Lower lobe of right lung (tissue), 2 donors: ENCODE data around the gene TOMM20. TPM values are rescaled to one million over a fixed set of nuclear protein-coding genes. Genes with fewer than 3 reads are reported as not detected.
"Not testable (repeated sequence)": the region's sequence is repeated elsewhere in the genome, so short reads cannot be mapped to it uniquely, and the experiment has no call there.

Experiments used
- ATAC-seq, 2 donors: fragments of 200-7000 bp; cut with Tn5 transposase; one replicate each; pipeline ENCODE4 v1.9.1; 2020 to 2022; ENCODE audit warnings: mild to moderate bottlenecking in 2 of 2, moderate library complexity in 2 of 2
- DNase-seq: peaks from one replicate; pipeline ENCODE4 v3.0.0-alpha.2; 2020
- H3K27ac ChIP-seq: fragments of 200-600 bp; one replicate; pipeline ENCODE4 v1.8.0; 2022
- H3K27me3 ChIP-seq: fragments of 200-600 bp; one replicate; pipeline ENCODE4 v1.8.0; 2022; ENCODE audit warnings: low read depth
- H3K36me3 ChIP-seq: fragments of 200-600 bp; one replicate; pipeline ENCODE4 v1.8.0; 2022; ENCODE audit warnings: mild to moderate bottlenecking
- H3K4me1 ChIP-seq: fragments of 200-600 bp; one replicate; pipeline ENCODE4 v1.8.0; 2022
- H3K4me3 ChIP-seq: fragments of 200-600 bp; one replicate; pipeline ENCODE4 v1.8.0; 2022; ENCODE audit warnings: mild to moderate bottlenecking
- H3K9me3 ChIP-seq: fragments of 200-600 bp; one replicate; pipeline ENCODE4 v1.8.0; 2022
- CTCF ChIP-seq: fragments of 200-600 bp; IDR thresholded peaks from one replicate; pipeline ENCODE4 v1.8.0; 2022; ENCODE audit warnings: antibody characterized with exemption, mild to moderate bottlenecking
- intact Hi-C: fragments of 100-400 bp; cut with DNase I; formaldehyde crosslinking; loops from one replicate; pipeline ENCODE4 v1.11.0; 2022
- total RNA-seq: library from RNA; stranded (reverse); fragmentation: NEBNext Ultra II Directional; extraction: Animal tissue kit (Norgen Biotek cat#: 25700); gene quantifications from one replicate; pipeline ENCODE4 v1.2.1, GENCODE V29; 2021
- donor health status: DM: no; HTN: yes; CAD: no; lungs with severe emphysema.

Gene TOMM20
- total RNA-seq, 1 donor from 2014 or later, result 88.4 TPM

- DNase-seq (peak; percentile 34), ATAC-seq (no peak)
- Histone ChIP-seq H3K4me1 (peaks cover 80% of the 10 kb centered on the region), H3K27ac (peak overlapping the region; percentile 84), H3K36me3 (no peaks in the 10 kb centered on the region), H3K4me3 (no peak overlapping the region), H3K9me3 (no peaks in the 10 kb centered on the region), H3K27me3 (no peaks in the 10 kb centered on the region)
- intact Hi-C loops, result loop anchor here (10.0 kb wide), 1 partner anchor 471 kb away; no protein-coding TSS in a partner anchor
- TF ChIP-seq CTCF, result no peak
These were observed 52.8 kb downstream of the TOMM20 start for GRCh38 chr1:235075777-235076308.

- no peaks in the 10 kb centered on the region for H3K9me3 ChIP-seq
- H3K27me3 ChIP-seq, result no peaks in the 10 kb centered on the region
- peak overlapping the region; percentile 4 for H3K4me3 ChIP-seq
- no peaks in the 10 kb centered on the region for H3K36me3 ChIP-seq
- ATAC-seq (peak; percentile 69 to 81), DNase-seq (peak; percentile 81)
- peaks cover 84% of the 10 kb centered on the region for H3K4me1 ChIP-seq
- intact Hi-C loops, result loop anchor here (10.0 kb wide), 1 partner anchor 470 kb away; no protein-coding TSS in a partner anchor
- no peak for TF ChIP-seq CTCF
- H3K27ac ChIP-seq, result peak overlapping the region; percentile 84
These were observed 53.4 kb downstream of the TOMM20 start for GRCh38 chr1:235075048-235075776.

GRCh38 chr1:235074523-235075047 is 54.1 kb downstream of the TOMM20 start:
- Histone ChIP-seq H3K27ac (peak overlapping the region; percentile 84), H3K4me1 (peaks cover 84% of the 10 kb centered on the region), H3K4me3 (peak overlapping the region; percentile 4), H3K36me3 (no peaks in the 10 kb centered on the region), H3K27me3 (no peaks in the 10 kb centered on the region), H3K9me3 (no peaks in the 10 kb centered on the region)
- TF ChIP-seq CTCF, result no peak
- intact Hi-C loops, result loop anchor here (10.0 kb wide), 1 partner anchor 470 kb away; no protein-coding TSS in a partner anchor
- peak; percentile 51 for DNase-seq
- ATAC-seq, result peak in 1 of 2 donors; percentile 1

GRCh38 chr1:235073968-235074522 is 54.6 kb downstream of the TOMM20 start:
- TF ChIP-seq CTCF, result no peak
- peak; percentile 78 for DNase-seq
- H3K27ac ChIP-seq, result peak overlapping the region; percentile 84
- H3K4me1 ChIP-seq, result peaks cover 84% of the 10 kb centered on the region
- H3K9me3 ChIP-seq, result no peaks in the 10 kb centered on the region
- peak; percentile 57 to 58 for ATAC-seq
- intact Hi-C loops, result loop anchor here (10.0 kb wide), 1 partner anchor 469 kb away; no protein-coding TSS in a partner anchor
- H3K27me3 ChIP-seq, result no peaks in the 10 kb centered on the region
- no peak overlapping the region for H3K4me3 ChIP-seq
- H3K36me3 ChIP-seq, result no peaks in the 10 kb centered on the region

- ATAC-seq (peak; percentile 87 to 88), DNase-seq (peak; percentile 94)
- H3K36me3 ChIP-seq, result no peaks in the 10 kb centered on the region
- no peak for TF ChIP-seq CTCF
- H3K4me3 ChIP-seq, result no peak overlapping the region
- H3K27ac ChIP-seq, result peak overlapping the region; percentile 84
- intact Hi-C loops, result loop anchor here (10.0 kb wide), 1 partner anchor 469 kb away; no protein-coding TSS in a partner anchor
- H3K4me1 ChIP-seq, result peaks cover 82% of the 10 kb centered on the region
- H3K27me3 ChIP-seq, result no peaks in the 10 kb centered on the region
- no peaks in the 10 kb centered on the region for H3K9me3 ChIP-seq
These were observed 55.2 kb downstream of the TOMM20 start for GRCh38 chr1:235073331-235073967.

- H3K27ac ChIP-seq, result peak overlapping the region; percentile 84
- H3K36me3 ChIP-seq, H3K27me3 ChIP-seq, ATAC-seq, H3K4me3 ChIP-seq, H3K9me3 ChIP-seq: not testable (repeated sequence)
- peaks cover 83% of the 10 kb centered on the region for H3K4me1 ChIP-seq
- DNase-seq, result peak; percentile 17
- intact Hi-C loops, result loop anchor here (10.0 kb wide), 1 partner anchor 468 kb away; no protein-coding TSS in a partner anchor
These were observed 56.1 kb downstream of the TOMM20 start for GRCh38 chr1:235072577-235072976.
